DND-41 (cell line): ENCODE results near the gene QRSL1.

Experiments
- ATAC-seq: fragments of 200-7000 bp; cut with Tn5 transposase; 3 replicates; pipeline ENCODE4 v1.9.1; 2021; ENCODE audit warnings: low read depth; ENCODE audit not compliant: insufficient read depth
- DNase-seq: peaks from one replicate; pipeline ENCODE4 v3.0.0-alpha.2; 2020
- H2AFZ ChIP-seq: 2 replicates; pipeline ENCODE4 v1.6.0; 2012; ENCODE audit warnings: low read depth, low read length
- H3K27ac ChIP-seq: 2 replicates; pipeline ENCODE4 v1.5.1; 2012; ENCODE audit warnings: low read length, inconsistent platforms
- H3K27me3 ChIP-seq: fragments of 200-600 bp; sonication (generic); 2 replicates; pipeline ENCODE4 v1.6.0; 2012; ENCODE audit warnings: low read length, mild to moderate bottlenecking, inconsistent platforms; ENCODE audit not compliant: insufficient read depth, poor library complexity
- H3K36me3 ChIP-seq: 2 replicates; pipeline ENCODE4 v1.5.1; 2012; ENCODE audit warnings: low read length, inconsistent platforms; ENCODE audit not compliant: insufficient read depth
- H3K4me1 ChIP-seq: 2 replicates; pipeline ENCODE4 v1.5.1; 2012; ENCODE audit warnings: mild to moderate bottlenecking, low read length; ENCODE audit not compliant: insufficient read depth
- H3K4me2 ChIP-seq: 2 replicates; pipeline ENCODE4 v1.6.0; 2012; ENCODE audit warnings: mild to moderate bottlenecking, moderate library complexity, low read length, inconsistent platforms; ENCODE audit not compliant: insufficient read depth
- H3K4me3 ChIP-seq, 2 experiments: fragments of 200-600 bp in 1 of 2; shearing (Covaris generic) in 1 of 2; 2 replicates each; pipeline ENCODE4 v1.5.1; 2012 to 2016; ENCODE audit warnings: inconsistent platforms in 2 of 2, low read length in 2 of 2, mild to moderate bottlenecking in 2 of 2, low read depth in 1 of 2, moderate library complexity in 1 of 2
- H3K79me2 ChIP-seq: 2 replicates; pipeline ENCODE4 v1.6.0; 2012; ENCODE audit warnings: low read length, inconsistent platforms; ENCODE audit not compliant: insufficient read depth
- H3K9ac ChIP-seq: 2 replicates; pipeline ENCODE4 v1.6.0; 2012; ENCODE audit warnings: low read depth, mild to moderate bottlenecking, inconsistent platforms, low read length, moderate library complexity
- H3K9me3 ChIP-seq: 2 replicates; pipeline ENCODE4 v1.5.1; 2012; ENCODE audit warnings: low read length, moderate library complexity, mild to moderate bottlenecking, inconsistent platforms; ENCODE audit not compliant: insufficient read depth, severe bottlenecking
- H4K20me1 ChIP-seq: 2 replicates; pipeline ENCODE4 v1.6.0; 2012; ENCODE audit warnings: low read length; ENCODE audit not compliant: insufficient read depth
- EZH2 ChIP-seq: IDR thresholded peaks from 3 replicates; pipeline ENCODE4 v1.6.1; 2012; ENCODE audit warnings: borderline replicate concordance, low read depth, mild to moderate bottlenecking, moderate library complexity, low read length, inconsistent platforms; ENCODE audit not compliant: severe bottlenecking
- TF ChIP-seq, protein P1 (sequence below): IDR thresholded peaks from 2 replicates; pipeline ENCODE4 v1.5.1; 2012; ENCODE audit warnings: borderline replicate concordance, low read length, moderate library complexity, mild to moderate bottlenecking; ENCODE audit not compliant: poor library complexity, severe bottlenecking; ENCODE audit errors: extremely low read depth

The QRSL1 gene

GRCh38 chr6:106614592-106615257 is 14.7 kb upstream of the QRSL1 start:
- Histone ChIP-seq H3K4me3 (no peak overlapping the region), H3K27ac (no peak overlapping the region), H3K4me2 (no peak overlapping the region), H3K36me3 (peaks cover 5% of the 10 kb centered on the region; the same call in 1 of the 2 replicates), H3K27me3 (no peaks in the 10 kb centered on the region), H4K20me1 (no peaks in the 10 kb centered on the region), H3K4me1 (no peaks in the 10 kb centered on the region), H2AFZ (no peak overlapping the region), H3K9ac (no peak overlapping the region), H3K79me2 (no peaks in the 10 kb centered on the region), H3K9me3 (no peaks in the 10 kb centered on the region)
- DNase-seq (no peak), ATAC-seq (no peak)
- TF ChIP-seq, protein P1, sequence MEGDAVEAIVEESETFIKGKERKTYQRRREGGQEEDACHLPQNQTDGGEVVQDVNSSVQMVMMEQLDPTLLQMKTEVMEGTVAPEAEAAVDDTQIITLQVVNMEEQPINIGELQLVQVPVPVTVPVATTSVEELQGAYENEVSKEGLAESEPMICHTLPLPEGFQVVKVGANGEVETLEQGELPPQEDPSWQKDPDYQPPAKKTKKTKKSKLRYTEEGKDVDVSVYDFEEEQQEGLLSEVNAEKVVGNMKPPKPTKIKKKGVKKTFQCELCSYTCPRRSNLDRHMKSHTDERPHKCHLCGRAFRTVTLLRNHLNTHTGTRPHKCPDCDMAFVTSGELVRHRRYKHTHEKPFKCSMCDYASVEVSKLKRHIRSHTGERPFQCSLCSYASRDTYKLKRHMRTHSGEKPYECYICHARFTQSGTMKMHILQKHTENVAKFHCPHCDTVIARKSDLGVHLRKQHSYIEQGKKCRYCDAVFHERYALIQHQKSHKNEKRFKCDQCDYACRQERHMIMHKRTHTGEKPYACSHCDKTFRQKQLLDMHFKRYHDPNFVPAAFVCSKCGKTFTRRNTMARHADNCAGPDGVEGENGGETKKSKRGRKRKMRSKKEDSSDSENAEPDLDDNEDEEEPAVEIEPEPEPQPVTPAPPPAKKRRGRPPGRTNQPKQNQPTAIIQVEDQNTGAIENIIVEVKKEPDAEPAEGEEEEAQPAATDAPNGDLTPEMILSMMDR: no peak
- no peak for TF ChIP-seq EZH2

GRCh38 chr6:106617302-106617701 is 12.1 kb upstream of the QRSL1 start:
- Histone ChIP-seq H3K79me2 (no peaks in the 10 kb centered on the region), H4K20me1 (no peaks in the 10 kb centered on the region), H3K4me1 (no peaks in the 10 kb centered on the region), H3K36me3 (peaks cover 6% of the 10 kb centered on the region; the same call in 1 of the 2 replicates), H3K9me3 (no peaks in the 10 kb centered on the region), H3K27me3 (no peaks in the 10 kb centered on the region), H2AFZ (no peak overlapping the region), H3K4me2 (no peak overlapping the region), H3K4me3 (no peak overlapping the region), H3K27ac (no peak overlapping the region), H3K9ac (no peak overlapping the region)
- DNase-seq: no peak
- TF ChIP-seq, protein P1: no peak
- no peak for TF ChIP-seq EZH2
- no peak for ATAC-seq

GRCh38 chr6:106617857-106618256 is 11.5 kb upstream of the QRSL1 start:
- H3K4me1 ChIP-seq: no peaks in the 10 kb centered on the region
- no peak for TF ChIP-seq EZH2
- TF ChIP-seq, protein P1: no peak
- H3K9me3 ChIP-seq: no peaks in the 10 kb centered on the region
- peaks cover 11% of the 10 kb centered on the region; the same call in 1 of the 2 replicates for H3K36me3 ChIP-seq
- no peaks in the 10 kb centered on the region for H3K27me3 ChIP-seq
- ATAC-seq: no peak
- no peaks in the 10 kb centered on the region for H3K79me2 ChIP-seq
- H4K20me1 ChIP-seq: no peaks in the 10 kb centered on the region
- H2AFZ ChIP-seq: no peak overlapping the region
- H3K4me3 ChIP-seq: no peak overlapping the region
- no peak overlapping the region for H3K4me2 ChIP-seq
- H3K27ac ChIP-seq: no peak overlapping the region
- DNase-seq: no peak
- H3K9ac ChIP-seq: no peak overlapping the region
